GM23338 (cell line): ENCODE results near the gene HSF4. TPM values are rescaled to one million over a fixed set of nuclear protein-coding genes. Genes with fewer than 3 reads are reported as not detected.

ENCODE experiments used
- EZH2 ChIP-seq: fragments of 200-600 bp; sonication (generic); IDR thresholded peaks from one replicate; pipeline ENCODE4 v1.8.0; 2017; ENCODE audit warnings: antibody characterized with exemption, mild to moderate bottlenecking, low read depth; ENCODE audit not compliant: unreplicated experiment
- POLR2AphosphoS5 ChIP-seq: IDR thresholded peaks from 2 replicates; pipeline ENCODE4 v1.6.1; 2016; ENCODE audit warnings: antibody characterized with exemption, low read depth
- polyA plus RNA-seq: library from polyadenylated mRNA; unstranded; fragments of >200 nt; fragmentation: Nextera tagmentation; extraction: Ambion mirVana; gene quantifications from 2 replicates; pipeline ENCODE4 v1.2.1, GENCODE V29; 2016
- total RNA-seq: library from RNA; depleted of rRNA; stranded (reverse); fragments of >200 nt; shearing (Covaris generic); gene quantifications from 2 replicates; pipeline ENCODE4 v1.2.3, GENCODE V29; 2014
- TF ChIP-seq, protein P1 (sequence below): fragments of 250-450 bp; sonication (Bioruptor Pico); IDR thresholded peaks from 2 replicates; pipeline ENCODE4 v1.5.0; 2020; ENCODE audit warnings: mild to moderate bottlenecking, moderate library complexity
- TF ChIP-seq, protein P2 (sequence below): IDR thresholded peaks from one replicate; pipeline ENCODE4 v1.6.1; 2018; ENCODE audit warnings: antibody characterized with exemption; ENCODE audit not compliant: unreplicated experiment

Gene HSF4
- total and polyA plus RNA-seq, 2 experiments from 2014 or later, result 0.19 to 1.3 TPM

DNA sequence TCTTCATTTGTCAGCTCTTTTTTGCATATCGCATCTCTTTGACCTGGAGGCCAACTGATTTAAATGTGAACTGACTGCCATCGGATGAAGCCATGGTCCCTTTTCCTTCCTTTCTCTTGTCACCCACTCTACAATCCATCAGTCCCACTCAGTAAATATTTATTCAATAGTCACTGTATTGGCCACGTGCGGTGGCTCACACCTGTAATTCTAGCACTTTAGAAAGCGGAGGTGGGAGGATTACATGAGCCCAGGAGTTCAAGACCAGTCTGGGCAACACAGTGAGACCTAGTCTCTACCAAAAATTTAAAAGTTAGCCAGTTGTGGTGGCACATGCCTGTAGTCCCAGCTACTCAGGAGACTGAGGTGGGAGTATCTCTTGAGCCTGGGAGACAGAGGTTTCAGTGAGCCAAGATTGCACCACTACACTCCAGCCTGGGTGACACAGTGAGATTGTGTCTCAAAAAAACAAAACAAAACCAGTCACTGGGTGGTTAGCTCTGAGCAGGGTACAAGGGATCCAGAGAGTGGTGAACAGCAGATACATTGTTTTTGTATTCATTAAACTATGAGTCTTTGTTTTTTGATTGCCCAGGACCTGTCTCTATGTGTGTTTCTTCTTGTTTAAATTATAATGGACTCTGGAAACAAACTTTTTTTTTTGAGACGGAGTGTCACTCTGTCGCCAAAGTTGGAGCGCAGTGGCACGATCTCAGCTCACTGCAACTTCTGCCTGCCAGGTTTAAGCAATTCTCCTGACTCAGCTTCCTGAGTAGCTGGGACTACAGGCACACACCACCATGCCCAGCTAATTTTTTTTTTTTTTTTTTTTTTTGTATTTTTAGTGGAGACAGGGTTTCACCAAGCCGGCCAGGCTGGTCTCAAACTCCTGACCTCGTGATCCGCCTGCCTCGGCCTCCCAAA is 47.9 kb upstream of the HSF4 start (continued):
- TF ChIP-seq, protein P1, sequence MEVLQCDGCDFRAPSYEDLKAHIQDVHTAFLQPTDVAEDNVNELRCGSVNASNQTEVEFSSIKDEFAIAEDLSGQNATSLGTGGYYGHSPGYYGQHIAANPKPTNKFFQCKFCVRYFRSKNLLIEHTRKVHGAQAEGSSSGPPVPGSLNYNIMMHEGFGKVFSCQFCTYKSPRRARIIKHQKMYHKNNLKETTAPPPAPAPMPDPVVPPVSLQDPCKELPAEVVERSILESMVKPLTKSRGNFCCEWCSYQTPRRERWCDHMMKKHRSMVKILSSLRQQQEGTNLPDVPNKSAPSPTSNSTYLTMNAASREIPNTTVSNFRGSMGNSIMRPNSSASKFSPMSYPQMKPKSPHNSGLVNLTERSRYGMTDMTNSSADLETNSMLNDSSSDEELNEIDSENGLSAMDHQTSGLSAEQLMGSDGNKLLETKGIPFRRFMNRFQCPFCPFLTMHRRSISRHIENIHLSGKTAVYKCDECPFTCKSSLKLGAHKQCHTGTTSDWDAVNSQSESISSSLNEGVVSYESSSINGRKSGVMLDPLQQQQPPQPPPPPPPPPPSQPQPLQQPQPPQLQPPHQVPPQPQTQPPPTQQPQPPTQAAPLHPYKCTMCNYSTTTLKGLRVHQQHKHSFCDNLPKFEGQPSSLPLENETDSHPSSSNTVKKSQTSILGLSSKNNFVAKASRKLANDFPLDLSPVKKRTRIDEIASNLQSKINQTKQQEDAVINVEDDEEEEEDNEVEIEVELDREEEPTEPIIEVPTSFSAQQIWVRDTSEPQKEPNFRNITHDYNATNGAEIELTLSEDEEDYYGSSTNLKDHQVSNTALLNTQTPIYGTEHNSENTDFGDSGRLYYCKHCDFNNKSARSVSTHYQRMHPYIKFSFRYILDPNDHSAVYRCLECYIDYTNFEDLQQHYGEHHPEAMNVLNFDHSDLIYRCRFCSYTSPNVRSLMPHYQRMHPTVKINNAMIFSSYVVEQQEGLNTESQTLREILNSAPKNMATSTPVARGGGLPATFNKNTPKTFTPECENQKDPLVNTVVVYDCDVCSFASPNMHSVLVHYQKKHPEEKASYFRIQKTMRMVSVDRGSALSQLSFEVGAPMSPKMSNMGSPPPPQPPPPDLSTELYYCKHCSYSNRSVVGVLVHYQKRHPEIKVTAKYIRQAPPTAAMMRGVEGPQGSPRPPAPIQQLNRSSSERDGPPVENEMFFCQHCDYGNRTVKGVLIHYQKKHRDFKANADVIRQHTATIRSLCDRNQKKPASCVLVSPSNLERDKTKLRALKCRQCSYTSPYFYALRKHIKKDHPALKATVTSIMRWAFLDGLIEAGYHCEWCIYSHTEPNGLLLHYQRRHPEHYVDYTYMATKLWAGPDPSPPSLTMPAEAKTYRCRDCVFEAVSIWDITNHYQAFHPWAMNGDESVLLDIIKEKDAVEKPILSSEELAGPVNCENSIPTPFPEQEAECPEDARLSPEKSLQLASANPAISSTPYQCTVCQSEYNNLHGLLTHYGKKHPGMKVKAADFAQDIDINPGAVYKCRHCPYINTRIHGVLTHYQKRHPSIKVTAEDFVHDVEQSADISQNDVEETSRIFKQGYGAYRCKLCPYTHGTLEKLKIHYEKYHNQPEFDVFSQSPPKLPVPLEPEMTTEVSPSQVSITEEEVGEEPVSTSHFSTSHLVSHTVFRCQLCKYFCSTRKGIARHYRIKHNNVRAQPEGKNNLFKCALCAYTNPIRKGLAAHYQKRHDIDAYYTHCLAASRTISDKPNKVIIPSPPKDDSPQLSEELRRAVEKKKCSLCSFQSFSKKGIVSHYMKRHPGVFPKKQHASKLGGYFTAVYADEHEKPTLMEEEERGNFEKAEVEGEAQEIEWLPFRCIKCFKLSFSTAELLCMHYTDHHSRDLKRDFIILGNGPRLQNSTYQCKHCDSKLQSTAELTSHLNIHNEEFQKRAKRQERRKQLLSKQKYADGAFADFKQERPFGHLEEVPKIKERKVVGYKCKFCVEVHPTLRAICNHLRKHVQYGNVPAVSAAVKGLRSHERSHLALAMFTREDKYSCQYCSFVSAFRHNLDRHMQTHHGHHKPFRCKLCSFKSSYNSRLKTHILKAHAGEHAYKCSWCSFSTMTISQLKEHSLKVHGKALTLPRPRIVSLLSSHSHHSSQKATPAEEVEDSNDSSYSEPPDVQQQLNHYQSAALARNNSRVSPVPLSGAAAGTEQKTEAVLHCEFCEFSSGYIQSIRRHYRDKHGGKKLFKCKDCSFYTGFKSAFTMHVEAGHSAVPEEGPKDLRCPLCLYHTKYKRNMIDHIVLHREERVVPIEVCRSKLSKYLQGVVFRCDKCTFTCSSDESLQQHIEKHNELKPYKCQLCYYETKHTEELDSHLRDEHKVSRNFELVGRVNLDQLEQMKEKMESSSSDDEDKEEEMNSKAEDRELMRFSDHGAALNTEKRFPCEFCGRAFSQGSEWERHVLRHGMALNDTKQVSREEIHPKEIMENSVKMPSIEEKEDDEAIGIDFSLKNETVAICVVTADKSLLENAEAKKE (CRISPR knock-in tag), result no peak
- no peak for TF ChIP-seq EZH2
- no peak for TF ChIP-seq POLR2AphosphoS5
- TF ChIP-seq, protein P2, sequence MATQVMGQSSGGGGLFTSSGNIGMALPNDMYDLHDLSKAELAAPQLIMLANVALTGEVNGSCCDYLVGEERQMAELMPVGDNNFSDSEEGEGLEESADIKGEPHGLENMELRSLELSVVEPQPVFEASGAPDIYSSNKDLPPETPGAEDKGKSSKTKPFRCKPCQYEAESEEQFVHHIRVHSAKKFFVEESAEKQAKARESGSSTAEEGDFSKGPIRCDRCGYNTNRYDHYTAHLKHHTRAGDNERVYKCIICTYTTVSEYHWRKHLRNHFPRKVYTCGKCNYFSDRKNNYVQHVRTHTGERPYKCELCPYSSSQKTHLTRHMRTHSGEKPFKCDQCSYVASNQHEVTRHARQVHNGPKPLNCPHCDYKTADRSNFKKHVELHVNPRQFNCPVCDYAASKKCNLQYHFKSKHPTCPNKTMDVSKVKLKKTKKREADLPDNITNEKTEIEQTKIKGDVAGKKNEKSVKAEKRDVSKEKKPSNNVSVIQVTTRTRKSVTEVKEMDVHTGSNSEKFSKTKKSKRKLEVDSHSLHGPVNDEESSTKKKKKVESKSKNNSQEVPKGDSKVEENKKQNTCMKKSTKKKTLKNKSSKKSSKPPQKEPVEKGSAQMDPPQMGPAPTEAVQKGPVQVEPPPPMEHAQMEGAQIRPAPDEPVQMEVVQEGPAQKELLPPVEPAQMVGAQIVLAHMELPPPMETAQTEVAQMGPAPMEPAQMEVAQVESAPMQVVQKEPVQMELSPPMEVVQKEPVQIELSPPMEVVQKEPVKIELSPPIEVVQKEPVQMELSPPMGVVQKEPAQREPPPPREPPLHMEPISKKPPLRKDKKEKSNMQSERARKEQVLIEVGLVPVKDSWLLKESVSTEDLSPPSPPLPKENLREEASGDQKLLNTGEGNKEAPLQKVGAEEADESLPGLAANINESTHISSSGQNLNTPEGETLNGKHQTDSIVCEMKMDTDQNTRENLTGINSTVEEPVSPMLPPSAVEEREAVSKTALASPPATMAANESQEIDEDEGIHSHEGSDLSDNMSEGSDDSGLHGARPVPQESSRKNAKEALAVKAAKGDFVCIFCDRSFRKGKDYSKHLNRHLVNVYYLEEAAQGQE, result no peak
